ENCODE measurements around the gene CRTC2.
"Not testable (repeated sequence)": the region's sequence is repeated elsewhere in the genome, so short reads cannot be mapped to it uniquely, and the experiment has no call there.

CRTC2 gene

GRCh38 chr1:153922972-153923925 lies 35.2 kb downstream of the CRTC2 start, which contains the start of gene GATAD2B:
GATAD2B (minus strand) TSS chr1:153922972; CDS start chr1:153828347, 94,625 bp downstream.
- DNase-seq = peak; percentile 99

- no peak for DNase-seq
Measured at GRCh38 chr1:153922076-153922971, 36.1 kb downstream of the CRTC2 start.

GRCh38 chr1:153921803-153922075 lies 36.7 kb downstream of the CRTC2 start:
- DNase-seq = no peak

- DNase-seq = no peak
Measured at GRCh38 chr1:153921080-153921802, 37.2 kb downstream of the CRTC2 start.

- no peak for DNase-seq
Measured at GRCh38 chr1:153919876-153920852, 38.2 kb downstream of the CRTC2 start.

GRCh38 chr1:153916297-153916696 lies 42.1 kb downstream of the CRTC2 start:
- DNase-seq = no peak

- DNase-seq = no peak
Measured at GRCh38 chr1:153912349-153912748, 46.1 kb downstream of the CRTC2 start.

GRCh38 chr1:153910560-153910959 lies 47.9 kb downstream of the CRTC2 start:
- not testable (repeated sequence) for DNase-seq

GRCh38 chr1:153908071-153908470 lies 50.3 kb downstream of the CRTC2 start:
- no peak for DNase-seq

- no peak for DNase-seq
Measured at GRCh38 chr1:153907134-153907533, 51.3 kb downstream of the CRTC2 start.

- no peak for DNase-seq
Measured at GRCh38 chr1:153906396-153906795, 52.0 kb downstream of the CRTC2 start.

GRCh38 chr1:153905908-153906307 lies 52.5 kb downstream of the CRTC2 start:
- not testable (repeated sequence) for DNase-seq

GRCh38 chr1:153903841-153904455 lies 54.5 kb downstream of the CRTC2 start:
- DNase-seq = no peak

- DNase-seq = no peak
Measured at GRCh38 chr1:153899509-153899908, 58.9 kb downstream of the CRTC2 start.
